Measurements from ENCODE around the gene LMOD2.

DNA sequence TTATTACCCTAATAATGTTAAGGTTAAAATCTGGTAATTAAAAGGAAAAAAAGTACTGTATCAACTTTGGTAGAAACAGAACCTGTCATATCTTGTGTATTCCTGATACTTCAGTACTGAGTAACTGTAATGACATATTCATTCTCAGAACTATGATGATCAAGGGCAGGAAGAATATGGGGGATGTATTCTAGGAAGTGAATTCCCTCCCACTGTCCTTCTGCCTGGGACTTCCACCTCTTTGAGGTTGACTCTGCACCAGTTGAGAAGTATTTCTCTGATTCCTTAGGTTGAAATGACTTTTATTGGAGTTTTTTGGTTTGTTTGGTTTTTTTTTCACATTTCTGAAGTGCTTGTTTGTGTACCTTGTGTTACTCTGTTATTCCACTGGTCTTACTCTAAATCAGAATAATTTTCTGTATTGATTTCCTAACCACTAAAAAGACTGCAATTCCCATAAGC, 56.2 kb downstream of the LMOD2 start:
- TF ChIP-seq, protein P1, sequence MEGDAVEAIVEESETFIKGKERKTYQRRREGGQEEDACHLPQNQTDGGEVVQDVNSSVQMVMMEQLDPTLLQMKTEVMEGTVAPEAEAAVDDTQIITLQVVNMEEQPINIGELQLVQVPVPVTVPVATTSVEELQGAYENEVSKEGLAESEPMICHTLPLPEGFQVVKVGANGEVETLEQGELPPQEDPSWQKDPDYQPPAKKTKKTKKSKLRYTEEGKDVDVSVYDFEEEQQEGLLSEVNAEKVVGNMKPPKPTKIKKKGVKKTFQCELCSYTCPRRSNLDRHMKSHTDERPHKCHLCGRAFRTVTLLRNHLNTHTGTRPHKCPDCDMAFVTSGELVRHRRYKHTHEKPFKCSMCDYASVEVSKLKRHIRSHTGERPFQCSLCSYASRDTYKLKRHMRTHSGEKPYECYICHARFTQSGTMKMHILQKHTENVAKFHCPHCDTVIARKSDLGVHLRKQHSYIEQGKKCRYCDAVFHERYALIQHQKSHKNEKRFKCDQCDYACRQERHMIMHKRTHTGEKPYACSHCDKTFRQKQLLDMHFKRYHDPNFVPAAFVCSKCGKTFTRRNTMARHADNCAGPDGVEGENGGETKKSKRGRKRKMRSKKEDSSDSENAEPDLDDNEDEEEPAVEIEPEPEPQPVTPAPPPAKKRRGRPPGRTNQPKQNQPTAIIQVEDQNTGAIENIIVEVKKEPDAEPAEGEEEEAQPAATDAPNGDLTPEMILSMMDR (IDR thresholded peaks at IDR 0.05 in 2 of 3, conservative IDR thresholded peaks at IDR 0.05 in 1 of 3; ENCODE audit: borderline replicate concordance in 1 of 3, insufficient read depth in 1 of 3, low read depth in 2 of 3, low read length in 2 of 3) = no peak
- TF ChIP-seq, protein P2, sequence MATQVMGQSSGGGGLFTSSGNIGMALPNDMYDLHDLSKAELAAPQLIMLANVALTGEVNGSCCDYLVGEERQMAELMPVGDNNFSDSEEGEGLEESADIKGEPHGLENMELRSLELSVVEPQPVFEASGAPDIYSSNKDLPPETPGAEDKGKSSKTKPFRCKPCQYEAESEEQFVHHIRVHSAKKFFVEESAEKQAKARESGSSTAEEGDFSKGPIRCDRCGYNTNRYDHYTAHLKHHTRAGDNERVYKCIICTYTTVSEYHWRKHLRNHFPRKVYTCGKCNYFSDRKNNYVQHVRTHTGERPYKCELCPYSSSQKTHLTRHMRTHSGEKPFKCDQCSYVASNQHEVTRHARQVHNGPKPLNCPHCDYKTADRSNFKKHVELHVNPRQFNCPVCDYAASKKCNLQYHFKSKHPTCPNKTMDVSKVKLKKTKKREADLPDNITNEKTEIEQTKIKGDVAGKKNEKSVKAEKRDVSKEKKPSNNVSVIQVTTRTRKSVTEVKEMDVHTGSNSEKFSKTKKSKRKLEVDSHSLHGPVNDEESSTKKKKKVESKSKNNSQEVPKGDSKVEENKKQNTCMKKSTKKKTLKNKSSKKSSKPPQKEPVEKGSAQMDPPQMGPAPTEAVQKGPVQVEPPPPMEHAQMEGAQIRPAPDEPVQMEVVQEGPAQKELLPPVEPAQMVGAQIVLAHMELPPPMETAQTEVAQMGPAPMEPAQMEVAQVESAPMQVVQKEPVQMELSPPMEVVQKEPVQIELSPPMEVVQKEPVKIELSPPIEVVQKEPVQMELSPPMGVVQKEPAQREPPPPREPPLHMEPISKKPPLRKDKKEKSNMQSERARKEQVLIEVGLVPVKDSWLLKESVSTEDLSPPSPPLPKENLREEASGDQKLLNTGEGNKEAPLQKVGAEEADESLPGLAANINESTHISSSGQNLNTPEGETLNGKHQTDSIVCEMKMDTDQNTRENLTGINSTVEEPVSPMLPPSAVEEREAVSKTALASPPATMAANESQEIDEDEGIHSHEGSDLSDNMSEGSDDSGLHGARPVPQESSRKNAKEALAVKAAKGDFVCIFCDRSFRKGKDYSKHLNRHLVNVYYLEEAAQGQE (IDR thresholded peaks at IDR 0.05; ENCODE audit: low read depth) = no peak
- TF ChIP-seq, protein P3, sequence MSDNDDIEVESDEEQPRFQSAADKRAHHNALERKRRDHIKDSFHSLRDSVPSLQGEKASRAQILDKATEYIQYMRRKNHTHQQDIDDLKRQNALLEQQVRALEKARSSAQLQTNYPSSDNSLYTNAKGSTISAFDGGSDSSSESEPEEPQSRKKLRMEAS (IDR thresholded peaks at IDR 0.05) = no peak
- TF ChIP-seq EZH2 (IDR thresholded peaks at IDR 0.05) (no peak), EZH2phosphoT487 (IDR thresholded peaks at IDR 0.05; ENCODE audit: borderline replicate concordance) (no peak), POLR2A (IDR thresholded peaks at IDR 0.05; ENCODE audit: borderline replicate concordance, extremely low read depth, insufficient read depth, insufficient read length) (no peak), ZNF274 (IDR thresholded peaks at IDR 0.05; ENCODE audit: low read depth, low read length) (no peak), SP1 (IDR thresholded peaks at IDR 0.05; ENCODE audit: low read depth) (no peak), SIN3A (IDR thresholded peaks at IDR 0.05; ENCODE audit: low read depth) (no peak), JUND (IDR thresholded peaks at IDR 0.05) (no peak), POLR2AphosphoS5 (IDR thresholded peaks at IDR 0.05; ENCODE audit: low read depth, low read length) (no peak), CEBPB (IDR thresholded peaks at IDR 0.05; ENCODE audit: low read depth) (no peak), CBX3 (IDR thresholded peaks at IDR 0.05; ENCODE audit: low read depth) (no peak)
- TF ChIP-seq, protein P4, sequence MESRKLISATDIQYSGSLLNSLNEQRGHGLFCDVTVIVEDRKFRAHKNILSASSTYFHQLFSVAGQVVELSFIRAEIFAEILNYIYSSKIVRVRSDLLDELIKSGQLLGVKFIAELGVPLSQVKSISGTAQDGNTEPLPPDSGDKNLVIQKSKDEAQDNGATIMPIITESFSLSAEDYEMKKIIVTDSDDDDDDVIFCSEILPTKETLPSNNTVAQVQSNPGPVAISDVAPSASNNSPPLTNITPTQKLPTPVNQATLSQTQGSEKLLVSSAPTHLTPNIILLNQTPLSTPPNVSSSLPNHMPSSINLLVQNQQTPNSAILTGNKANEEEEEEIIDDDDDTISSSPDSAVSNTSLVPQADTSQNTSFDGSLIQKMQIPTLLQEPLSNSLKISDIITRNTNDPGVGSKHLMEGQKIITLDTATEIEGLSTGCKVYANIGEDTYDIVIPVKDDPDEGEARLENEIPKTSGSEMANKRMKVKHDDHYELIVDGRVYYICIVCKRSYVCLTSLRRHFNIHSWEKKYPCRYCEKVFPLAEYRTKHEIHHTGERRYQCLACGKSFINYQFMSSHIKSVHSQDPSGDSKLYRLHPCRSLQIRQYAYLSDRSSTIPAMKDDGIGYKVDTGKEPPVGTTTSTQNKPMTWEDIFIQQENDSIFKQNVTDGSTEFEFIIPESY (IDR thresholded peaks at IDR 0.05; ENCODE audit: extremely low read depth, insufficient replicate concordance, low read length) = no peak

Measured in HCT116 (cell line).